DOHH2 (cell line): ENCODE data around the gene DOCK10.

ENCODE experiments used
- H3F3A ChIP-seq: fragments of 200-600 bp; sonication (generic), shearing (Covaris generic); 2 replicates; pipeline ENCODE4 v1.6.0; 2016; ENCODE audit warnings: antibody characterized with exemption, mild to moderate bottlenecking; ENCODE audit not compliant: control insufficient read depth, insufficient read depth
- H3K27ac ChIP-seq: fragments of 200-600 bp; sonication (generic); 2 replicates; pipeline ENCODE4 v1.5.1; 2014; ENCODE audit warnings: low read depth, mild to moderate bottlenecking, low read length, moderate library complexity
- H3K27me3 ChIP-seq: fragments of 200-600 bp; sonication (generic); 2 replicates; pipeline ENCODE4 v1.6.1; 2014; ENCODE audit warnings: mild to moderate bottlenecking, low read length, mixed read lengths; ENCODE audit not compliant: control insufficient read depth
- H3K36me3 ChIP-seq: fragments of 200-600 bp; sonication (generic); 2 replicates; pipeline ENCODE4 v1.6.1; 2014; ENCODE audit warnings: mild to moderate bottlenecking, low read length, moderate library complexity, mixed read lengths; ENCODE audit not compliant: control insufficient read depth
- H3K4me1 ChIP-seq: fragments of 200-600 bp; sonication (generic); 2 replicates; pipeline ENCODE4 v1.6.1; 2014; ENCODE audit warnings: mild to moderate bottlenecking, low read length, mixed read lengths; ENCODE audit not compliant: control insufficient read depth
- H3K4me2 ChIP-seq: fragments of 200-600 bp; sonication (generic); 2 replicates; pipeline ENCODE4 v1.6.0; 2014; ENCODE audit warnings: mild to moderate bottlenecking, low read length, moderate library complexity
- H3K4me3 ChIP-seq: fragments of 200-600 bp; sonication (generic); 2 replicates; pipeline ENCODE4 v1.5.1; 2014; ENCODE audit warnings: mild to moderate bottlenecking, low read length, mixed read lengths
- H3K79me2 ChIP-seq: fragments of 200-600 bp; sonication (generic); 2 replicates; pipeline ENCODE4 v1.6.1; 2014; ENCODE audit warnings: mild to moderate bottlenecking, low read length, mixed read lengths; ENCODE audit not compliant: control insufficient read depth
- H3K9me2 ChIP-seq: fragments of 200-600 bp; sonication (generic); replicated peaks from 2 replicates; pipeline ENCODE4 v1.6.1; 2014; ENCODE audit warnings: mild to moderate bottlenecking, low read length, mixed read lengths; ENCODE audit not compliant: control insufficient read depth
- H3K9me3 ChIP-seq: fragments of 200-600 bp; sonication (generic); 2 replicates; pipeline ENCODE4 v1.6.1; 2014; ENCODE audit warnings: antibody characterized with exemption, low read length, mixed read lengths; ENCODE audit not compliant: control insufficient read depth, insufficient read depth
- H4K20me1 ChIP-seq: fragments of 200-600 bp; sonication (generic); 2 replicates; pipeline ENCODE4 v1.6.0; 2014; ENCODE audit warnings: low read depth, mild to moderate bottlenecking, antibody characterized with exemption, low read length, moderate library complexity; ENCODE audit not compliant: control insufficient read depth, insufficient read depth
- CTCF ChIP-seq: fragments of 200-600 bp; sonication (generic); IDR thresholded peaks from one replicate; pipeline ENCODE4 v1.5.1; 2014; ENCODE audit warnings: antibody characterized with exemption, mild to moderate bottlenecking, low read depth, low read length; ENCODE audit not compliant: poor library complexity, severe bottlenecking
- EZH2phosphoT487 ChIP-seq: fragments of 200-600 bp; sonication (generic); IDR thresholded peaks from 2 replicates; pipeline ENCODE4 v1.6.1; 2017; ENCODE audit warnings: borderline replicate concordance, mild to moderate bottlenecking, antibody characterized with exemption, low read length, moderate library complexity, mixed read lengths

Gene DOCK10

GRCh38 chr2:225017098-225017685 lies 25.1 kb downstream of the DOCK10 start:
- H3K27me3 ChIP-seq: no peaks in the 10 kb centered on the region
- no peaks in the 10 kb centered on the region for H3K79me2 ChIP-seq
- TF ChIP-seq EZH2phosphoT487: no peak
- no peak for TF ChIP-seq CTCF
- no peak overlapping the region for H3K27ac ChIP-seq
- H3K9me2 ChIP-seq: no peaks in the 10 kb centered on the region
- no peaks in the 10 kb centered on the region for H3K36me3 ChIP-seq
- no peak overlapping the region for H3K4me2 ChIP-seq
- H3K4me3 ChIP-seq: no peak overlapping the region
- H3F3A ChIP-seq: no peaks in the 10 kb centered on the region
- no peaks in the 10 kb centered on the region for H4K20me1 ChIP-seq
- H3K4me1 ChIP-seq: no peaks in the 10 kb centered on the region
- no peaks in the 10 kb centered on the region for H3K9me3 ChIP-seq

- no peaks in the 10 kb centered on the region for H3K27me3 ChIP-seq
- no peaks in the 10 kb centered on the region for H3K9me2 ChIP-seq
- H3K4me2 ChIP-seq: no peak overlapping the region
- H3F3A ChIP-seq: no peaks in the 10 kb centered on the region
- peaks cover 2% of the 10 kb centered on the region for H3K4me1 ChIP-seq
- no peaks in the 10 kb centered on the region for H3K36me3 ChIP-seq
- H3K9me3 ChIP-seq: no peaks in the 10 kb centered on the region
- no peaks in the 10 kb centered on the region for H4K20me1 ChIP-seq
- TF ChIP-seq CTCF (no peak), EZH2phosphoT487 (no peak)
- no peaks in the 10 kb centered on the region for H3K79me2 ChIP-seq
- H3K27ac ChIP-seq: no peak overlapping the region
- H3K4me3 ChIP-seq: no peak overlapping the region
Measured at GRCh38 chr2:225013425-225014365, 28.6 kb downstream of the DOCK10 start.

- Histone ChIP-seq H3K9me2 (no peaks in the 10 kb centered on the region), H3K9me3 (no peaks in the 10 kb centered on the region), H3K4me1 (peaks cover 6% of the 10 kb centered on the region), H3K79me2 (no peaks in the 10 kb centered on the region), H4K20me1 (no peaks in the 10 kb centered on the region), H3K27ac (no peak overlapping the region), H3F3A (no peaks in the 10 kb centered on the region), H3K36me3 (no peaks in the 10 kb centered on the region), H3K27me3 (no peaks in the 10 kb centered on the region), H3K4me3 (no peak overlapping the region), H3K4me2 (no peak overlapping the region)
- TF ChIP-seq CTCF: no peak
- TF ChIP-seq EZH2phosphoT487: no peak
Measured at GRCh38 chr2:225011585-225011984, 30.7 kb downstream of the DOCK10 start.
